Measurements from ENCODE around the gene MRPL40.

MRPL40 gene

DNA sequence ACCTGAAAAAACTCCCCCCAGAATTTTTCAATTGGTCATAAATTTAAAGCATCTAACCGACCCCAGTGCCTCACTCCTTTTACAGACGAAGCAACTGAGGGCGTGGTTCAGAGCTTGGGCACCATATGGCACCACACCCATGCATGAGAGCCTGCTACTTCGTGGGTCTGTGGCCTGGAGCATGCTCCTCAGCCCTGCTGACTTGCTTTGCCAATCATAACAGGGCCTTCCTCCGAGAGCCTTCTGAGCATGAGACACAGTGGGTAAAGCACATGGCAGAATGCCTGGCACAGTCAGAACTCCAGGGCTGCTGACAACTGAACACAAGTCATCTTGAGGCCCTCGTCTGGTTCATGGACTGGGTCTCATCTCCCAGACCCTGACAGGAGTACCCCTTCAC is 34.1 kb upstream of the MRPL40 start:
- TF ChIP-seq, protein P1, sequence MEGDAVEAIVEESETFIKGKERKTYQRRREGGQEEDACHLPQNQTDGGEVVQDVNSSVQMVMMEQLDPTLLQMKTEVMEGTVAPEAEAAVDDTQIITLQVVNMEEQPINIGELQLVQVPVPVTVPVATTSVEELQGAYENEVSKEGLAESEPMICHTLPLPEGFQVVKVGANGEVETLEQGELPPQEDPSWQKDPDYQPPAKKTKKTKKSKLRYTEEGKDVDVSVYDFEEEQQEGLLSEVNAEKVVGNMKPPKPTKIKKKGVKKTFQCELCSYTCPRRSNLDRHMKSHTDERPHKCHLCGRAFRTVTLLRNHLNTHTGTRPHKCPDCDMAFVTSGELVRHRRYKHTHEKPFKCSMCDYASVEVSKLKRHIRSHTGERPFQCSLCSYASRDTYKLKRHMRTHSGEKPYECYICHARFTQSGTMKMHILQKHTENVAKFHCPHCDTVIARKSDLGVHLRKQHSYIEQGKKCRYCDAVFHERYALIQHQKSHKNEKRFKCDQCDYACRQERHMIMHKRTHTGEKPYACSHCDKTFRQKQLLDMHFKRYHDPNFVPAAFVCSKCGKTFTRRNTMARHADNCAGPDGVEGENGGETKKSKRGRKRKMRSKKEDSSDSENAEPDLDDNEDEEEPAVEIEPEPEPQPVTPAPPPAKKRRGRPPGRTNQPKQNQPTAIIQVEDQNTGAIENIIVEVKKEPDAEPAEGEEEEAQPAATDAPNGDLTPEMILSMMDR (IDR thresholded peaks at IDR 0.05; ENCODE audit: low read depth, low read length, missing control alignments), result no peak
- H3K4me3 ChIP-seq (replicated peaks; ENCODE audit: low read depth, low read length), result no peak overlapping the region
- DNase-seq (ENCODE audit: extremely low read depth, low read depth), result peak; percentile 14

DNA sequence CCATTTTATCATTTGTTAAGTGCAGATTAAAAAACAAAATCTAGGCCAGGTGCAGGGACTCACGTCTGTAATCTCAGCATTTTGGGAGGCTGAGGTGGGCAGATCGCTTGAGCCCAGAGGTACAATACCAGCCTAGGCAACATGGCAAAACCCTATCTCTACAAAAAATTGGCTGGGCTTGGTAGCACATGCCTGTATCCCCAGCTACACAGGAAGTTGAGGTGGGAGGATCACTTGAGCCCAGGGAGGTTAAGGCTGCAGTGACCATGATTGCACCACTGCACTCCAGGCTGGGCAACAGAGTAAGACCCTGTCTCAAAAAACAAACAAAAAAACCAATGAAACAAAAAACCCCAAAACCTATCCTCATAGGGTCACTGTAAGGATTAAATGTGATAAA is 33.7 kb upstream of the MRPL40 start:
- DNase-seq (ENCODE audit: extremely low read depth, low read depth), result no peak
- TF ChIP-seq, protein P1 (IDR thresholded peaks at IDR 0.05; ENCODE audit: low read depth, low read length, missing control alignments), result no peak
- no peak overlapping the region for H3K4me3 ChIP-seq (replicated peaks; ENCODE audit: low read depth, low read length)

- H3K4me3 ChIP-seq (replicated peaks; ENCODE audit: low read depth, low read length), result no peak overlapping the region
- TF ChIP-seq, protein P1 (IDR thresholded peaks at IDR 0.05; ENCODE audit: low read depth, low read length, missing control alignments), result no peak
- DNase-seq (ENCODE audit: extremely low read depth, low read depth), result no peak
Observed at GRCh38 chr22:19400881-19401280, 31.5 kb upstream of the MRPL40 start.

GRCh38 chr22:19401483-19401882 is 30.9 kb upstream of the MRPL40 start:
- TF ChIP-seq, protein P1 (IDR thresholded peaks at IDR 0.05; ENCODE audit: low read depth, low read length, missing control alignments), result no peak
- no peak overlapping the region for H3K4me3 ChIP-seq (replicated peaks; ENCODE audit: low read depth, low read length)
- DNase-seq (ENCODE audit: extremely low read depth, low read depth), result no peak

DNA sequence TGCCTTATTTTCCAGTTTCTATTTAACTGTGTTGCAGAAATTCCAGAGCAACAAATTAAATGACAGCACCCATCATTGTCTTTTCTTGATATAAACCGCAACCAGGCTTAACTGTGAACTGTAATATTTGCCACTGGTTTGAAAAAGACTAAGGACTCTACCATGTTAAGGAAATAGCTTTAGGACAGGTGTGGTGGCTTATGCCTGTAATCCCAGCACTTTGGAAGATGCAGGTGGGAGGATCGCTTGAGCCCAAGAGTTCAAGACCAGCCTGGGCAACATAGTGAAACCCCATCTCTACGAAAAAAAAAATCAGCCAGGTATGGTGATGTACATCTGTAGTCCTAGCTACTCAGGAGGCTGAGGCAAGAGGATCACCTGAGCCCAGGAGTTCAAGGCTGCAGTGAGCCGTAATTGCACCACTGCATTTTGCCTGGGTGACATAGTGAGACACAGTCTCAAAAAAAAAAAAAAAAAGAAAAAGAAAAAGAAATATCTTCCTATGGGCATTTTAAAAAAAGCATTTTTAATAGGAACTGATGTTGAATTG is 29.6 kb upstream of the MRPL40 start:
- TF ChIP-seq, protein P1 (IDR thresholded peaks at IDR 0.05; ENCODE audit: low read depth, low read length, missing control alignments), result no peak
- DNase-seq (ENCODE audit: extremely low read depth, low read depth), result no peak

GRCh38 chr22:19404676-19405075 is 27.7 kb upstream of the MRPL40 start:
- DNase-seq (ENCODE audit: extremely low read depth, low read depth), result no peak
- TF ChIP-seq, protein P1 (IDR thresholded peaks at IDR 0.05; ENCODE audit: low read depth, low read length, missing control alignments), result no peak
- H3K4me3 ChIP-seq (replicated peaks; ENCODE audit: low read depth, low read length), result no peak overlapping the region

More for the DNA sequence above, 29.6 kb upstream of the MRPL40 start:
- no peak overlapping the region for H3K4me3 ChIP-seq (replicated peaks; ENCODE audit: low read depth, low read length)

GRCh38 chr22:19405133-19405532 is 27.2 kb upstream of the MRPL40 start:
- no peak for DNase-seq (ENCODE audit: extremely low read depth, low read depth)
- TF ChIP-seq, protein P1 (IDR thresholded peaks at IDR 0.05; ENCODE audit: low read depth, low read length, missing control alignments), result no peak
- no peak overlapping the region for H3K4me3 ChIP-seq (replicated peaks; ENCODE audit: low read depth, low read length)

All from HFF-Myc (cell line).